Stimulated activated CD8-positive, alpha-beta memory T cell treated with anti-CD3 and anti-CD28 coated beads, Interleukin-15, amount 100 ng/mL, for 4 hours (primary cell): ENCODE results near the gene PHKA2.

ENCODE experiments used
- DNase-seq, 2 donors: peaks; one replicate each; pipeline ENCODE4 v3.0.0-alpha.2; 2020; ENCODE audit warnings: low read depth in 2 of 2

The PHKA2 gene

DNA sequence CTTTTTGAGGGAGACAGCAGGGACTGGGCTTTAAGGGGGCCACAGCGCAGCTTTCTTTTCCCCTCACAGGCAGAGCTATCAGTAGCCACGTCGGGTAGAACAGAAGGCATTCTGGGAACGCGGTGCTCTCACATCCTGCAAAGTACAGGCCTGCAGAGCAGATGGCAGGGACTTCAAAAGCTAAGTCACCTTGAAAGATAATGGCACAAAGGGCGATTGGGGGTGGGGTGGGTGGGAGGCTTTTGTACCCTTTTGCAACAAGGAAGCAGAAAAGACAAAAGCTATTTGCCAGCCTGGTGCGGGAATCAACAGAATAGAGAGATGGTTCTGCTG, 93.9 kb downstream of the PHKA2 start:
- no peak for DNase-seq

DNA sequence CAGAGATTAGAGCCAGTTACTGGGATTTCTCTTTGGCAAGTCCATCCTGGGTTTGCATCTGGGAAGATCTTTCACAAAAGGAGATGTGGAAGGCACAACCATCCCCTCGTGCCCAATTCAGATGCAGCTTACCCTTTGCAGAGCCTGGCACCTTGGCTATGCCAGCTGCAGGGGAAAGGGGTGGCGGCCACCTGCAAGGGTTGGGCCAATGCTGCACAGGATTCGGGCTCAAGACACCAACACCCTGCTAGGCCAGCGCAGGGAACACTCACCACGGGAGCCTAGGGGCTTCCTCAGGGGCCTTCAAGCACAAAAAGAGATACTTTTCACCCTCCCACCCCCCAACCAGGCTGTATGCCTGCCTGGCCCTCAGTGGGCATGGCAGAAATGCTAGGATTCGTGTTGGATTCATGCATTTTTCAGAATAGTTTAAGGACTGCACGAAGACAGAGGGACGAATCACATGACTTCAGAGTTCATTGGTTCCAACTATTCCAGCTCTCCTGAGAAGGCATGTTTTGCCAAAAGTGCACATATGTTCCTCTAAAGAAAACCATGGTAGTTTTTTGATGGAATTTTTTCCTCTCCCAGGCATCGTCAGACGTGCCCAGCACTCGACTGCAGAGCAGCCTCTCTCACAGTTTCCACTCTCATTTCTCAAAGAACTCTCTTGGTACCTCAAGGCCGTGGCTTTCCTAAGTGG, 94.4 kb downstream of the PHKA2 start:
- DNase-seq, result no peak

DNA sequence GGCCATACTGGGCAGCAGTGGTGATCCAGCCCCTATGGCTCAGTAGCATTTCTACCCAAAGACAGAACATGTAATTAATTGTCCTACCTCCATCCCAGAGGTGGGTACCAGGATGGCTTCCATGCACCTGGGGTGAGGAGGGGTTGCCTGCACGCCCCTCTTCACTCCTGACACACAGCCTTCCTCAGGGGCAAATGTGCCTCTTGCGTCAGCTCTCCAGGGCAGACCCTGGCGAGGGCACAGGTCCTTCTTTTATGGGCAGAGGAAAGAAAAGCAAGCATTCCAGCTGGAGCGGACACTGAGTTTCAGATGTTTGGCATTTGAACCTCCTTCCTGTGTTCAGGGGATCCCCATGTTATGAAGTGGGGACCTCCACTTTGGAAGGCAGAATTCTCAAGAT, 95.6 kb downstream of the PHKA2 start:
- DNase-seq, result no peak

DNA sequence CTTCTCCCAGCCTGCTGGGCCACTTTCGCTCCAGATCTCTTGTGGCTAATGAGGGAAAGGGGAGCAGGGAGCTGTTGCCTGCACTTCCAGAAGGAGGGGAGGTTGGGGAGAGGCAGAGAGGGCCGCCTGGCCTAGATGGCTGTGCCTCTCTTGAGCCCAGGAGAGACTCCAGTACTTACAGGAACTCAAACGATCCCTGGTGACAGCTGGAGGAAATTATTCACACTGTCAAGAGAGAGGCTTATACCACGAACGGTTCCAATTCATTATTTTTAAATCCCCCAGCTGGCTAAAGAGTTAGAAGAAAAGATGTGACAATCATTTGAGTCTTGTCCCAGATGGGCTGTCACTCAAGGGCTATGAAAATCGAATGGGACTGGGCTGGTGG, 96.1 kb downstream of the PHKA2 start:
- DNase-seq, result no peak

DNA sequence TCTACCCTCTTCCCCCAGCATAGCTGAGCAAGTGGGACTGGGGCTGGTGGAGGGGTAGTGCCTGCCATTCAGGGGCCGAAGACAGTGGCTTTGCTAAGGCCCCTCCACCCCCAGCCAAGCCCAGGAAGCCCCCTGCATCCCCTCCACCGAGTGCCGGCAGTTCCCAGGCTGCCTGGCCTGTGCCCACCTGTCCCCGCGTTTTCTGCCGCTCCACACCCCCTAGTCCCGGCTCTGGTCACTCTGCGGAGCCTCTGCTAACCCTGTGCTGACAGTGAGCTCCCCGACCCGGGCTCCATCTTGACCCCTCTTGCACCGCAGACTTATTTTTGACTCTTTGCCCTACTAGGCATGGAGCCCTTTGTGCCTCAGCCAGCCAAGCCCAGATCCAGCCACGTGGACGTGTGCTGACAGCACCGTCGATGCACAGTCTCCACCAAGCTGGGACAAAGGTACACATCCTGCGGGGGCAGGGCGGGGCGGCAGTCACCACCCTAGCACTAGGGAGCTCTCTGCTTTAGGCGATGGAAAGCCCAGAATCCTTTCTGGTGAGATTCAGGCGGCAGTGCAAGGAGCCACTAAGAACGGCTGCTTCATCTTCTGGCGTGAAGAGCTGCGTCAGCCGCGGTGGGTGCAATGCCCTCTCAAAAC, 96.6 kb downstream of the PHKA2 start:
- DNase-seq, result no peak

DNA sequence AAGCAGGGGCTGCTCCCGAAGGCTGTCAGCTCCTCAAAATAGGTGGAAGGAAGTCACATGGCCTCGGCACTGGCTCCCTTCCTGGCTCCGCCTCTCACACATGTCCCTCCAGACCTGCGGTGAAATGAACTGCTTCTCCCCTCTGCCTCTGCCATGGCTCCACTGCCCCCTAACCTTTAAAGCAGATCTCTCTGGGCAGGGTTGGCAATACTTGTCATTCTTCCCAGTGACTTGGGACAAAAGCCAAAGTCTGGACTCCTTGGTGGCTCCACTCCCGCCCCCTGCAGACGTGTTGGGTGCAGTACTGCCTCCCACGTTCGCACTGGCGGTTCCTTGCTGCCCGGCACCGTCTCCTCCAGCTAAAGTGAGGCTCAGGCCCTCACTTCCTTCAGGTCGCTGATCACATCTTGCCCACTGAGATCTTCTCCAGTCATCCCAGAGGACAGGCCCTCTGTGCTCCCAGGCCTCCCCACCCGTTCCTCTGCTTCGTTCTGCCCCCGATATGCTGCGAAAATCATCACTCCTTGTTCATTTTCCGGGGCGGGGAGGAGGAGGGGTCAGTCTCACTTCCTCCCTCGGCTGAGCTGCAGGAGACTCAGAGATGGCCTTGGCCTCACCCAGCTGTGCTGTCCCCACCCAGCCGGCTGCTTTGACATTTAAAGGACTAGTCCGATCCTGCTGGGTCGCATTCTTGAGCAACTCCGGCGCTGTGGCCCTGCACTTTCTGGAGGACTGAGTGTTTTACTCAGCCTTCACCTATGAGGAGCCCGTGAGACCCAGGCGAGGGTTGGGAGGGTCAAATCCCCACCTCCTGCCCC, 97.4 kb downstream of the PHKA2 start:
- no peak for DNase-seq

DNA sequence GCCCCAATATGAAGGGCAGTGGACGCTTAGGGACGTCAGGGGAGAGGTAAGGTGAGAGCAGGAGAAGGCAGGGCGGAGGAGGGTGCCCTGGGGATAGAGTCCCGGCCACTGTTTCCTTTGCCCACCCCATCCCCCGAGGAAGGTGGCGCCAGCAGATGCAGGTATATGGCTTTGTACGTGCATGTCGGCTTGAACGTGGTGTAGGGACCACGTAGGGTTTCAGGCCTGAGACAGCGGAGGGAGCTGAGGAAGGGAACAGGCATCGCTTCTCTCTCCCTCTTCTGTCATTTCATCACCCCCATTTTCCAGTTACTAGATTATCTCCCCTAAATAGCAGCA, 97.9 kb downstream of the PHKA2 start:
- DNase-seq, result no peak

DNA sequence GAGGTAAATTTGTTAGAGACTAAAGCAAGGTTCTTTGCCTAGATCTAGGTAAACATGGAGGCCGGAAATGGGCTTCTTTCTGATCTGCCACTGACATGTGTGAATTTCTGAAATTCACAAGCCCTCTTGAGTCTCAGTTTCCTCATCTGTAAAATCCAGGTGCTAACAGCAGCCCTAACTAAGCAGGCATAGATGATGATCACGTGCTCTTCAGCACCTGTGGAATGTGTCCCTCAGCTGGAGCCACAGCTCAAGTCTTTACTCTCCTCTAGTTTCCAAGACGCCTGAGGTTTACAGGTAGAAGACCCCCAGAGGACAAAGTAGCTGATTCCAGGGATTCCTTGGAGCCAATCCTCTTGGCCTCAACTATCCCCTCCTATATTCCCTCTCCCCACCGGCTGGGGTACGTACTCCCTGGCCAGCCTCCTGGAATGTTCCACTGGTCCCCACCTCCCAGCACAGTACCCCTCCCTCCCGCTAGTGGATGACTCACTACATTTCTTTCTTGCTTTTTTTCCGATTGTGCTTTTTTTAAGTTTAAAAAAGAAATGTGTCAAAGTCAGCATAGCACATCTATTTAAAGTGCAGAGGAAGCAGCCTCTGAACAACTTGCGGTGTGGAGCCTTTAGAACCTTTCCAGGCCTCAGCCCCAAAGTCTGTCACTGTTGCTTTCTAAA, 98.4 kb downstream of the PHKA2 start:
- no peak for DNase-seq

DNA sequence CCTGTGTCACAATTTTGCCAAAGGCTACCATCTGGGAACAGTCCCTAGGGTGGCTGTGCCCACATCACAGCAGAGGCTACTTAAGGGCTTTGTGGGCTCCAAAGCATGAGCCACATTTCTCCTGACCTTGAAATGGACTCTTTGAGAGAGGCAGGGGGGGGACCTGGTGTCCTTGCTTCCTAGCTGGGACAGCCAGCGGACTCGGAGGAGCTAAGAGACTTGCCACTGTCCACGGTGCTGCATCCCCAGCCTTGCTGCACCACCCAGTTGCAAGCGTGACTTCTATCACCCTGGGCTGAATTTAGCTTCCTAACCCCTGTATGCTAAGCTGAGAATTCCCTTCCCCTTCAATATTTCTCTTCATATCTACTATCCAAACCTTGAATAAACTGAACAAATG, 99.0 kb downstream of the PHKA2 start:
- DNase-seq, result no peak

DNA sequence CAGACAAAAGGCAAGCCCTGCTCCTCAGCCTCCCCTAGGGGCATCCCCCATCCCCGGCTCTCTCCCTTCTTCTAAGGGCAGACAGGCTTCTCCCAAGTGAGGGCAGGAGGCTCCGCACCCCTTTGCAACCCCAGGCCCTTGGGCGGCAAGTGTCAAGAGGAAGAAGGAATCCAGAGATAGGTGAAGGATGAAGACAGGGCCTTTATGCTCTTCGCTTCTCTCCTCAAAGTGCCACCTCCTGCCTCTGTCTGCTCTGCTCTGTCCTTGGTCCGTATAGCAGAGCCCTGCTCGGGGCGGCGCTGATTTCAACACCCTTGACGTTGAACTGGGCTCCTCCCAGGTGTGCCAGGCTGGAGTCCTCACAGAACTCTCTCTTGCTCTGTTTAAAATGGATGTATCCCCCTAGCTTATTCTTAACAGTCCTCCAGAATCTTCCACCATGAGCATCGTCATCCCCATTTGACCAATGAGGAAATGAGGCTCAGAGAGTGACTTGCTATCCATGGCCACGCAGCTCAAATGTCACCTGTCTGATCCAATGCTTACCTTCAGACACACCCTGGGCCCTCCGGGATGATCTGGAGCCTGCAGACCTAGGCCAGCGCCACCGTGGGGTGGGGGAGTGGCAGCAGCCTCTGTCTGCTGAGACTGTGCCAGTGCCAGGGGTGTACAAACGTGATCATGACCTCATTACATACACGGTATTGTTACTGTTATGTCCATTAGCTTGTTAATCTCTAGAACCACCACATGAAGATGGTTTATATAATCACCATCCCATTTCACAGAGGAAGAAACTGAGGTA, 99.8 kb downstream of the PHKA2 start:
- no peak for DNase-seq

DNA sequence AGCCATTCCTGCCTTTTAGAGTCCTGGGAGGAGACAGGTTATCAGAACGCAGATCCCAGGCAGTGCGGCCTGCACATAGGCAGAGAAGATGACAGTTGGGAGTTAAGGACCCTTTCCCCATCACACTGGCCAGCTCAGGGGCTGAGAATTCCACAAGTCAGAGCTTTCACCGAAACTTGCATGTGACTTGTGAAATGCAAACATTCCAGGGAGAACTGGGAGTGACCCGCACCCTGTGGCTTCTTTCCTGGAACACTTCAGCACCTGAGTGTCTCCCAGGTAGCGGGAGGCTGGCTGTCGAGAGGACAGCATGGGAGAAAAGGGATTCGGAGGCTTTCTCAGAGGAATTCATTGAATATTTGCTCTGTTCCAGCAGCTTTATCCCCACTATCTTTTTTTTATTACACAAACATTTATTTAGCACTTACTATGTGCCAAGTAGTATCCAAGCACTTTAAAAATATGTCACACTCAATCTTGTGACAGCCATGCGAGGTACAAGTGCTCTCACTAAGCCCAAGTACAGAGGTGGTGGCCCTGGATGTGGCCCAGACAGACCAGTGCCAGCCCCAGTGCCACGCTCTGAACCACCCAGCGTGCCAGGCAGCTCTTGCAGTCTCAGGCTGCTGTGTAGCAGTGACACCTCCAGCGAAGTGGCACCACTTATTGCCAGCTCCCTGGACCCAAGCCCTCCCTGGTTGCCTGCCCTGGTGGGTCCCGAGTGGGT, 100.5 kb downstream of the PHKA2 start:
- no peak for DNase-seq

DNA sequence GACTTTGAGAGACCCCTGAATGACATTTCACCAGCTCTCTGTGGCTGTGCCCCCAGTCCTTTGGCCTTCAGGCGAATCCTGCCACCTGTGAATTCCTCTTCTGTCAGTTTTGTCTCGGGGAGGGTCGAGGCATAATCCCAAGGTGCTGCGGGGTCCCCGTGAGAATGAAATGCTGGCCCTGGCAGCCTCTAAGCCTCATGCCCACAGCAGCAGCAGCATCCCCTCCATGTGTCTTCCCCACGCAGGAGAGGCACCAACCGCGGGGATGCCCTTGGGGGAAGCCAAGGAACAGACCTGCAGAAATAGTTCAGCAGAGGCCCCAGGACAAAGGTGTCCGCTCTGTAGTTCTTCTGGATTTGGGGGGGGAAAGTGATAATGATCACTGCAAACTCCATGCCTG, 104.8 kb downstream of the PHKA2 start:
- DNase-seq, result no peak

DNA sequence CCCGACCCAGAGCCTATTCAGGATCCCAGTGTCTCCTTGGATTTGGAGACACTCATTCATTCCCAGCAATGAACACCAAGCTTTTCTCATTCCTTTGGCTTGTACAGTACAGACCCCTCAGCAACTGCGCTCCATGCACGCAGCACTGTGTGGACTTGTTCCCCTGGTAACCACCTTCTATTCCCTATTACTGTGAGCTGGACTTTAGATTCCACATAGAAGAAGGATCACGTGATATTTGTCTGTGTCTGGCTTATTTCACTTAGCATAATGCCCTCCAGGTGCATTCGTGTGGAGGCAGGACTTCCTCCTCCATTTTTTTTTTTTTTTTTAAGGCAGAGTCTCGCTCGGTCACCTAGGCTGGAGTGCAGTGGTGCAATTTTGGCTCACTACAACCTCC, 106.4 kb downstream of the PHKA2 start:
- no peak for DNase-seq

DNA sequence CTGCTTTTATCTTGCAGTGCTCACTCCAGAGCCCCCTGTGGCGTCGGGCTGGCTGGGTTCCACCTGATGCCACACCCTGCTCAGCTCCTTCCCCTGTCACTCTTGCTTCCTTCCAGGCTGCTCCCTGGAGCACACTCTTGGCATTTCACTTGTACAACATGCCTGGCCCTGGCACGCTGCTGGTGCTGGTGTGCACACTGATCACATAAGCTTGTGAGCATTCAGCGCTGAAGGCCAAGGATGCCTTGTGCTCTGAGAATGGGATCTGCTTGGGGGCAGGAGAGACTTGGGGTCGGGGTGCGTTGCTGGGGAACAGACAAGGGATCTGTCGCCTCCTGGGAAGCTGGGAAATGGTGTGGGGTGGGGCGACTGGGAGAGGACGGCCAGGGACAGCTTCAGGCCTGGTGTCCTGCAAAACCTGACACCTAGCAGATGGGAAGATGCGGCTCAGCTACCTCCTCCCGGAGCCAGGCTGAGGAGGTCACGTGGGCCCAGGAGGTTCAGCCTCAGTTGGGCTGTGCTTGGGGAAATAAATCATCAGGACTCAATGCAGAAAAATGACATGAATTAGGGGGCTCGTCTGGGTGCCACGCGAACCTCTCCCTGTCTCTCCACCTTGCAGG, 108.5 kb downstream of the PHKA2 start:
- no peak for DNase-seq

DNA sequence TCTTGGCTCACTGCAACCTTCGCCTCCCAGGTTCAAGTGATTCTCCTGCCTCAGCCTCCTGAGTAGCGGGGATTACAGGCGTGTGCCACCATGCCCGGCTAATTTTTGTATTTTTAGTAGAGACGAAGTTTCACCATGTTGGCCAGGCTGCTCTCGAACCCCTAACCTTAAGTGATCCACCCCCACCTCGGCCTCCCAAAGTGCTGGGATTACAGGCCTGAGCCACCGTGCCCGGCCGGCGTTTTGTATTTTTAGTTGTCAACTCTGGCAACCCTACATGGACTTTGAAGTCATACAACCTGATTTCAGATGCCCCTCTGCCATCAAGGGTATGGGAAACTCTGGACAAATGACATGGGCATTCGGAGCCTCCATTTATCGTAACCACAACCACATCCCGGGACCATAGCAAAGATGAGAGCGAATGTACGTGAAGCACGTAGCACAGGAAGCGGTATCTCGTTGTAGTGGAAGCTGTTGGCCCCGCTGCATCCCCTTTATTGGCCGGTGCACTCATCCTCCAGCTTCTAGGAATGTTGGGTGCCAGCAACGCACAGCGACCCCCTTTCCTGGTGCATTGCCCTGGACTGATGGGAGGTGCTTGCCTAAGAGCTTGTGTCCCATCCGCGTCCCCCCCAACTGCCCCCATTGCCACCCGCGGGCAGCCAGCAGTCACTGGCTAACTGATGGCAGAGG, 109.2 kb downstream of the PHKA2 start:
- no peak for DNase-seq

DNA sequence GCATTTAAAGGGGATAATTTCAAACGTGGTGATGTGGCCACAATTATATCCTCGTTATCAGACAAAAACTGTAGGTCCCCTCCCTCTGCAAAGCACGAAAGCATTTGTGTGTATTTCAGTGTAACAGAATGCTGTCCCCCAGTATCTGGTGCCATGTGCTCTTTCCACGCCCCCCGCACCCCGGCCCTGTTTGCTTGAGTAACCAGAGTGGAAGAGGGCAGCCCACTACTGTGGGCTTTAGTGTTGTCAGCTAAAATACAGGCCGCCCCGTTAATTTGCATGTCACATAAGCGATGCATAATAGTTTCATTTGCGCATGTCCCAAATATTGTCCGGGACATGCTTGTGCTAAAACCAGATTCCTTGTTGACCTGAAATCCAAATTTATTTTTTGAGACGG, 110.1 kb downstream of the PHKA2 start:
- DNase-seq, result no peak

DNA sequence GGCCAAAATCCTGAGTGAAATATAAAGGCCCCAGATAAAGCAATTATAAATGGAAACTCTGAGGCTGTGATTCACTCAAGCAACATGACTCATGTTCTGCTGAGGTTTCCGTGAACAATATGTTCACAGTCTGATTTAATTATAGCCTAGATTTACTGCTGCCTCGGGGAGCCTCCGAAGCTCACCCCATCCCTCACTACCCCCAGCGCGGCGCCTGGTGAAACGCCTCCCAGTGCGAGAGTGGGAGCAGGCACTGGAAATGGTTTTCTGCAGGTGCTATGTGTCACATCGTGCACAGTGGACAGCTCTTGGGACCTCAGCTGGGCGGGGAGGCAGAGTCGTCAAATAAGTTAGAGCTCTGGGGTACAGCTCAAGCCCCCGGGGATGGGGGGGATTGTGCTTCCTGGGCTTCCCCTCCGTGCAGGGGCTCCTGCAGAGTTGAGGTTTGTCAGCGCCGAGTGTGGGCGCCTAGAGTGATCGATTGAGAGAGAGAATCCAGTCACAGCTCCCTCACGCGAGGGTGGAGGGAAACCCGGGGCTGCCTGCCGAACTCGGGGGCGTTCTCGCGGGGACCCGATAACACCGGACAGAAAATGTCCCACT, 110.6 kb downstream of the PHKA2 start:
- DNase-seq, result no peak

DNA sequence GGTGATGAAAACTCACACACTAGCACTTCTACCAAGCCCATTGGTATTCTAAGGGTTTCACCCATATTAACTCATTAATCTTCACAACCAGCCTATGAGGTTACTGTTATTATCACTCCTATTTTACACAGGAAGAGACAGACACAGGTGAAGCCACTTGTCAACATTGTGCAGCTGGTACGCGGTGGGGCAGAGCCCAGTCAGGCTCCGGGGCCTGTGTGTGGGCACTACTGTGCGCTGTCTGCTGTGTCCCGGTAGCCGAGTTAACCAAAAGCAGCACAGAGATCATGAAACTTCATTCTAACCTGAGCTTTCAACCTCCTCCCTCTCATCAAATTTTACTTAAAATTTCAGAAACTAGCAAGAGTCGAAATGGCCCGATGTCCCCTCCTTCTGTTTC, 111.3 kb downstream of the PHKA2 start:
- no peak for DNase-seq

DNA sequence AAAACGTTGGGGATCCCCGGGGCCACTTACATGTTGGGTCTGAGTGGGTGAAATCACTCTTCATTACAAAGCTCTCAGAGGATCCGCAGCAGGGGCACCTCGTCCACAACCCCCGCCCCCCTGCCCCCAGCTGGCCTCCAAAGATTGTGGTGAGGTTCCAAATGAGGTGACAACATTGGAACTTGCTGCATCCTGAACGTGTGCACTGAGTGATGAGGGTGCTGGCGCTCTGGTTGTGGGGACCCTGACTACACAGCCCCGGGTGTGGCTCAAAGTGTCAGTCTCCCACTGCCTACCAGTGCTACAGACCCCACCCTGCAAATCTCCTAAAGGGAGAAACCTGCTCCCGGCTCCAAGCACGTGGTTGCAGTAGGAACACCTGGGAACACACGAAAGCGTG, 111.9 kb downstream of the PHKA2 start:
- DNase-seq, result no peak
